NCI-H1092 (cell line): ENCODE data around the gene EXD3.
"Not testable (repeated sequence)": the region's sequence is repeated elsewhere in the genome, so short reads cannot be mapped to it uniquely, and the experiment has no call there.

ENCODE experiments used
- DNase-seq: peaks from one replicate; lab custom pipeline; 2025; lab: John Stamatoyannopoulos, UW

Gene EXD3

DNA sequence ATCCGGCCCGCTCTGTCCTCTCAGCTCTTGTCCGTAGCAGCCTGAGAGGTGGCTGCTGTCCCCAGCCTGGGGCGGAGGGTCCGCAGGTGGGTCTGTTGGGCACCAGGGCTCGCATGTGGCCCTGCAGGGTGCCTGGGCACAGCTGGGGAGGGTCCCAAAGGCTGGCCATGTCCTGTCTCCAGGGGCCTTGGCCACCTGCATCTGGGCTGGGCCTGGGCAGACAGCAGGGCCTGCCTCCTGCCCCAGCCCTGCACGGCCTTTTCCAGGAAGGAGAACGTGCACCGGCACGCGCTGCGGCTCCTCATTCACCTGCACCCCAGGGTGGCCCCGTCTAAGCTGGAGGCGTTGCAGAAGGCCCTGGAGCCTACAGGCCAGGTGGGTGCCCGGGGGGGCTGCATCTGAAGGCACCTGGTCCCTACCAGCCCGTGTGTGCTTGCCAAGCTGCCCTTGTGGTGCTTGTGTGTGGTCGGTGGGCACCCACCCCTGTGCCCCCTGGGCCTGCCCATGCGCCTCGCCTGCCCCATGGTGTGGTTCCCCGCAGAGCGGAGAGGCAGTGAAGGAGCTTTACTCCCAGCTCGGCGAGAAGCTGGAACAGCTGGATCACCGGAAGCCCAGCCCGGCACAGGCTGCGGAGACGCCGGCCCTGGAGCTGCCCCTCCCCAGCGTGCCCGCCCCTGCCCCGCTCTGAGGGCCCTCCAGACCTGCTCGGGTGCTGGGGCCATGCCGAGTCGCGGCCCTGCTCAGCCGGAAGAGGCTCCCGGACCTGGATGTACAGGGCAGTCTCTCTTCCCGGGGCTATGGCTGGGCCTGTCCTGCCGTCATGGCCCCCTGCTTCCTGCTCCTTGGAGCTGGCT lies 150.5 kb downstream of the EXD3 start:
- no peak for DNase-seq

DNA sequence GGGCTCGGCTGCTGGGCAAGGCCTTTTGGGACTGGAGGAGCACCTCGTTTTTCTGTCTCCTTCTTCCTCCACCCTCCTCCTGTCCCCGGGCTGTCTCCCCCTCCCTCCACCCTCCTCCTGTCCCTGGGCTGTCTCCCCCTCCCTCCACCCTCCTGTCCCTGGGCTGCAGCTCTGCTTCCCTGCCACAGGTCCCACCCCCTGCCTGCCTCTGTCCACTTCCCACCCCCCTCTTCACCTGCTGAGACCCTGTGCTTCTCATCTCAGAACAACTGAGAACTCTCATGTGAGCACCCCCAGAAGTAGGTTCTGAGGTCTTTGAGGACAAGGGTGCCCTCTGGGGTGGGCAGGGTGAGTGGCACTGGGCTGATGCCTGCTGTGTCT lies 151.3 kb downstream of the EXD3 start:
- no peak for DNase-seq

DNA sequence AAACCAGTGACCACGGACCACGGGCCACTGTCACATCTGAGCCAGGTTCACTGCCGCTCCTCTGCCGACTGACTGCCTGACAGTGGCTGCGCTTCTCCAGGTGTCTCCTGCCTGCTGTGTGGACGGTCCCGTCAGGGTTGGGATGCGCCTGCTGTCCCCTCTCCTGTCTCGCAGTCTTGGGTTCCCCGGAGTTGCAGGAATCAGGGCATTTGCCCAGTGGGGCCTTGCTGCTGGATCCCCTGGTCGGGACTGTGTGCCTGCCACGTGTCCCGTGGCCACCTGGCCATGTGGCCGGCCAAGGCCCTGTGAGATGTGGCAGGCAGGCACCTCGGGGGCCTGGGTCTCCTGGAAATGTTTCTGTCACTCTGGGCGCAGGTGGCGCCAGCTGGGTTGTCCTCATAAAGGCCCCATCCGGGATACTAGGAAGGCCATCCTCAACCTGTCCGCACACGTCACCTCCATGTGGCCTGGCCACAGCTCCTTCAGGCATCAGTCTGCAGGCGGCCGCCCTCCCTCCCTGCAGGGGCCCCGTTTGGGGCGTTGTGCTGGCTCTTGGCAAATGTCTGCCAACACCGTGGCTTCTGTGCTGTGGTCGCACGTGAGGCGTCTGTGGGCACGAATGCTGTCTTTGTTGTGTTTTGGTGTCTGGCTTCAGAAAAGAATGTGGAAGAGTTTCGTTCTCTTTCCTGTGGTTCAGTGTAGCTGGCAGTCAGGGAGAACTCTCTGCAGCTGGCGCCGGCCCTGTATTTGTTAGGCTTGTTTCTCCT lies 151.8 kb downstream of the EXD3 start:
- DNase-seq, result no peak

DNA sequence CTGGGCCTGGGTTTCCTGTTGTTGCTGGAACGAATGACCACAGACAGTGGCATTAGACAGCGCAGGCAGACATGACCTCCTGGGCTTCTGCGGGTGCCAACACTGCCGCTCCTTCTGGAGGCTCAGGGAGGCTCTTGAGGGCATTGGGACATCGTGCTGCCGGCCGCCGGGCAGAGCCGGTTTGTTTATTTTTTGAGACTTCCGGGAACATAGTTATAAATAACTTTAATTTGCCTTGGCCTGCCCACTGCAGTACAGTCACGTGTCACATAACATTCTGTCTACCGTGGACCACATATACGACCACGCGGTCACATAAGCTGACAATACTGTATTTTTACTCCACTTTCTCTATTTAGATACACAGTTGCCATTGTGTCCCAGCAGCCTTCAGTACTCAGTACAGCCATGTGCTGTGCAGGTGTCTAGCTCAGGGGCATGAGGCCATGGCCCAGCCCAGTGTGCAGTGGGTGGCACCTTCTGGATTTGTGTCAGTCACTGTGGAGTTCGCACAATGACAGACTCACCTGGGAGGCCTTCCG lies 153.7 kb downstream of the EXD3 start:
- no peak for DNase-seq

DNA sequence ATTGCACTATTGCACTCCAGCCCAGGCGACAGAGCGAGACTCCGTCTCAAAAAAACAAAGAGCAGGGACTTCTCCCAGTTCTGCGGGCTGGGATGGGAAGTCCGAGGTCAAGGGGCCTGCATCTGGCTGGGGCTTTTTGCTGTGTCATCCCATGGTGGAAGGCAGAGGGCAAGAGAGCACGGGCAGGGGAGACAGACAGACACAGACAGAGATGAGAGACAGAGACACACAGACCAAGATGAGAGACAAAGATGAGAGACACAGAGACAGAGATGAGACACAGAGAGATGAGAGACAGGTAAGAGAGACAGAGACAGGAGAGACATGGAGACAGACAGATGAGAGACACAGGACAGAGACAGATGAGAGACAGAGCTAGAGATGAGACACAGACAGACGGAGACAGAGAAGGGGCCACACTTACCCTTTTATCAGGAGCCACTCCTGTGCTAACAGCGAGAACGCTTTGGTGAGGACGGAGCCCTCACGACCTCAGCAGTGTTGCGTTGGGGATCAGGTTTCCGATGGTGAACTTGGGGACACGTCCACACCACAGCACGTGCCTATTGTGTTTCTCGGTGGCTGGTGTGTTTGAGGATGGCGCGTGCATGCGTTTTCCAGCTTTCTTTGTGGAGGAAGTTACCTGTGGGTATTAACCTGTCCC lies 154.3 kb downstream of the EXD3 start:
- no peak for DNase-seq

DNA sequence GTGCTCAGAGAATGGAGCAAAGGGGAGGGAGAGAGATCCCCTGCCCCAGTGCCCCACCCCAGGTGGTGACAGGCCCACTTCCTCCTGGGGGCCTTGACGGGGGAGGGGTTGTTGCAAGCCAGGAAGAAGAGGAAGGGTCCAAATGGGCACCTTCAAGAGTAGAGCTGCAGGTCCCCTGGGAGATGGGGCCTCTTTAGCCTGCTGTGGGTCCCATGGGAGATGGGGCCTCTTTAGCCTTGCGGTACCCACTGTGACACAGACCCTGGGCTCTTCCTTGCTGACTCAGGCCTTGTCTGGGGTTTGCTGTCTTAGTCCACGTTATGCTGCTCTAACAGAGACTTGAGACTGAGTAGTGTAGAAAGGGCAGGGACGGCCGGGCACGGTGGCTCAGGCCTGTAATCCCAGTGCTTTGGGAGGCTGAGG lies 155.0 kb downstream of the EXD3 start:
- no peak for DNase-seq

DNA sequence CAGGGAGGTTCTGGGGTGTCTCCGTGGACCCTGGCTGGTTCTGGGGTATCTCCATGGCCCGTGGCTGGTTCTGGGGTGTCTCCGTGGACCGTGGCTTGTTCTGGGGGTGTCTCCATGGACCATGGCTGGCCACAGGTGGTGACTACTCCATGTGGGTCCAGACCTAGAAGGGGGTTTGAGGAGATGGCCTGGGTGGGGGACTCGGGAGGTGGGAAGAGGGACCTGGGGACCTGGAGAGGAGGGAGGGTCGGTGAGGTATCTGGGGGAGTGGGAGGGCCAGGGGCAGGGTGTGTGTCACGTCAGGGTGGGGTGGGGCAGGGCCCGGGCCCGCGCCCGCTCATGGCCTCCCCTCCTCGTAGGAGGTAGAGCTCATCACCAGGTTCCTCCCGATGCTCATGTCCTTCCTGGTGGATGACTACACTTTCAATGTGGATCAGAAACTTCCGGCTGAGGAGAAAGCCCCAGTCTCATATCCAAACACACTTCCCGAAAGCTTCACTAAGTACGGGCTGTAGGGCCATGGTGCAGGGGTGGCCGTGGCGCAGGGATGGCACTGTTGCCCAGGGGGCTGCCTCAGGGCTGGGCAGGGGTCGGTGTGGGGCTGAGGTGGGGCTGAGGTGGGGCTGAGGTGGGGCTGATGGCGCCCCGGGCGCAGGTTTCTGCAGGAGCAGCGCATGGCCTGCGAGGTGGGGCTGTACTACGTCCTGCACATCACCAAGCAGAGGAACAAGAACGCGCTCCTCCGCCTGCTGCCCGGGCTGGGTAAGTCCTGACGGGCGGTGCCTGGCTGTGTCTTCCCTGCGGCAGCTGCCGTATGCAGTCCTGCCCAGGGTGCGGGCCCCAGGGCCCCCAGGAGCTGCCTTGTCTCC lies 156.1 kb downstream of the EXD3 start:
- DNase-seq, result no peak

DNA sequence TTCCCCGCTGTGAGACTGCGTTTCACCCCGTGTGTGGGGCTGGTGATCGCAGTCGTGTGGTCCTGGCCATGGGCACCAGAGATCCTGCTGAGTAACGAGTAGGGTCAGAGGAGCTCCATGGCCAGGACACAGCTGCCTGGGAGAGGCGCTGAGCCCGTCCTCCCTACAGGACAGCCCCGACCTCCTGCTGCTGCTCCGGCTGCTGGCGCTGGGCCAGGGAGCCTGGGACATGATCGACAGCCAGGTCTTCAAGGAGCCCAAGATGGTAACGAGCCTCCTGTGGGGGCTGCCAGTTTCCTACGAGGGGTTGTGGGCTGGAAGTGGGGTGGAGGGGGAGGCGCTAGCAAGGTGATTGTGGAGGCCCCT lies 156.8 kb downstream of the EXD3 start:
- DNase-seq, result no peak

DNA sequence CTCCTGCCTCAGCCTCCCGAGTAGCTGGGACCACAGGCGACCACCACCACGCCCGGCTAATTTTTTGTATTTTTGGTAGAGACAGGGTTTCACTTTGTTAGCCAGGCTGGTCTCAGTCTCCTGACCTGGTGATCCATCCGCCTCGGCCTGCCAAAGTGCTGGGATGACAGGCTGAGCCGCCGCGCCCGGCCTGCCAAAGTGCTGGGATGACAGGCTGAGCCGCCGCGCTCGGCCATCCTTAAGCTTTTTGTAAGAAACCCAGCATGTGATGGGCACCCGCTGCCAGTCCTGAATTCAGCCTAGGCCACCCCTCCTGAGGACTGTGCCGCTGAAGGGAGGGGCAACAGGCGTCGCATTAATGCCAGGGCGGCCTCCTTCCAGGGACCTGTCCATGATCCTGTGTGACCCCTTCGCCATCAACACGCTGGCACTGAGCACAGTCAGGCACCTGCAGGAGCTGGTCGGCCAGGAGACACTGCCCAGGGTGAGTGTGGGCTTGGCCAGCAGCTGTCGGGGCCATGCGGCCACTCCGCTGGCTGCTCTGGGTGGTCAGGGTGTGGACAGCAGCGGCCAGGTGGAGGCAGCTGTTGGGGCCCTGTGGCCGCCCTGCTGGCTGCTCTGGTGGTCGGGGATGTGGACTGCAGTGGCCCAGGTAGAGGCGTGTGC lies 157.3 kb downstream of the EXD3 start:
- no peak for DNase-seq

DNA sequence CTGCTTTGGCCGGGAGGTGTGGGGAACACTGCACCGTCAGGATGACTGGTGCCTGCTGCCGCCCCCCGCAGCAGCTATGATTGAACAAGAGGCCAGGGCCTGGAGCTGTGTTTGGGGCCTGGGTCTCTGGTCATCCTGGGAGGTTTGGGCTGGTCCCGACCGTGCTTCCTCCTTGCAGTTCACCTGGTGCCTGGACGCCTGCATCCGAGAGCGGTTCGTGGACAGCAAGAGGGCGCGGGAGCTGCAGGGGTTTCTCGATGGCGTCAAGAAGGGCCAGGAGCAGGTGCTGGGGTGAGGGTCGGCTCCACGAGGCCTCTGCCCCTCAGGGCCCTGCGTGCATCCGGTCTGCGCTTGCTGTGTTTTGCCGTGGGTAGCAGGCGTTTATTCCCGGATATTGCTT lies 158.9 kb downstream of the EXD3 start:
- no peak for DNase-seq

DNA sequence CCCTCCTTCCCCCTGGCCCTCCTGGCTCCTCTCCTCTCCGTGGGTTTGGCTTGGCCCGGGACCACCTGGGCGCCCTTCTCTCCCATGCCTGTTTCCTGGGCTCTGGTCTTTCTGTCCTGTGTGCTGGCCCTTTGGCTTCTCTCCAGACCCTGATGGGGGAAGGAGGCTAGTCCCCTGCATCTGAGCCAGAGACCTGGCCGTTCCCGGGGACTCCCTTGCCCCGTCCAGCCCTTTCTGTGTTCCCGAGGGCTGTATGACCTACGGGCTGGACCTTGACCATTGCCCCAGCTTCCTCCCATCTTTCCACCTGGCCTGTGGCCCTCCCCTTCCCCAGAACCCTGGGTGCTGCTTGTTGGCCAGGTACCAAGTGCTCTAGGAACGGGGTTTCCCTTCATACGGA lies 159.5 kb downstream of the EXD3 start:
- DNase-seq, result no peak

DNA sequence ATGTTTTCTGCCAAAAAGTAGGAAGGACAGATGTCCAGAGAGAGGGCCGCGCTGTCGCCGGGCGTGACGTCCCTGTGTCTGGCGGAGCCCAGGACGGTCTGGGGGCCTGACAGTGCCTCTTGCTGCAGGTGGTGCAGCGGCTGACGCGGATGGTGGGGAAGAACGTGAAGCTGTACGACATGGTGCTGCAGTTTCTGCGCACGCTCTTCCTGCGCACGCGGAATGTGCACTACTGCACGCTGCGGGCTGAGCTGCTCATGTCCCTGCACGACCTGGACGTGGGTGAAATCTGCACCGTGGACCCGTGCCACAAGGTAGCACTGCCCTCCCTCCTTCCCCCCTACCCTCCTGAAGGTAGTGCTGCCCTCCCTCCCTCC lies 160.1 kb downstream of the EXD3 start:
- DNase-seq, result no peak

DNA sequence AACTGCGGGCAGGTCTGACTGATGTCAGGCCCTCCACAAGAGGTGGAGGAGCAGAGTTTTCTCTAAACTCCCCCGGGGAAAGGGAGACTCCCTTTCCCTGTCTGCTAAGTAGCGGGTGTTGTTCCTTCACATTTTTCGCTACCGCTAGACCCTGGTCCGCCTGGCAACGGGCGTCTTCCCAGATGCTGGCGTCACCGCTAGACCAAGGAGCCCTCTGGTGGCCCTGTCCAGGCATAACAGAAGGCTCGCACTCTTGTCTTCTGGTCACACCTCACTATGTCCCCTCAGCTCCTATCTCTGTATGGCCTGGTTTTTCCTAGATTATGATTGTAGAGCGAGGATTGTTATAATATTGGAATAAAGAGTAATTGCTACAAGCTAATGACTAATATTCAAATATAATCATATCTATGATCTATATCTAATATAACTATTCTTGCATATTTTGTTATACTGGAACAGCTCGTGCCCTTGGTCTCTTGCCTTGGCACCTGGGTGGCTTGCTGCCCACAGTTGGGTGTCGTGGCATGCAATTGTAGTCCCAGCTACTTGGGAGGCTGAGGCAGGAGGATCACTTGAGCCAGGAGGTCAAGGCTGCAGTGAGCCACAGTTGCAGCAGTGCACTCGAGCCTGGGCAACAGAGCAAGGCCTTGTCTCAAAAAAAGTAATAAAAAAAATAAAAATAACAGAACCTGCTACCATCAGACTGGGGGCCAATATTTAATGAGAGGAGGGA lies 160.6 kb downstream of the EXD3 start:
- DNase-seq, result not testable (repeated sequence)
